H1 (cell line): ENCODE measurements around the gene AGRN. TPM values are rescaled to one million over a fixed set of nuclear protein-coding genes. Genes with fewer than 3 reads are reported as not detected.

Experiments used
- BRCA1 ChIP-seq: IDR thresholded peaks from 2 replicates; pipeline ENCODE4 v1.6.1; 2012; ENCODE audit warnings: low read depth, low read length, improper control_type of control experiment
- CBX8 ChIP-seq: fragments of 300-800, 300-1000 bp; sonication (generic); IDR thresholded peaks from 2 replicates; pipeline ENCODE4 v1.7.1; 2016; ENCODE audit warnings: low read depth, low read length, borderline replicate concordance
- CHD2 ChIP-seq: IDR thresholded peaks from 2 replicates; pipeline ENCODE4 v1.6.1; 2012; ENCODE audit warnings: low read length, improper control_type of control experiment
- CTBP2 ChIP-seq: IDR thresholded peaks from 2 replicates; pipeline ENCODE4 v1.7.0; 2011; ENCODE audit warnings: borderline replicate concordance, mild to moderate bottlenecking, moderate library complexity, mixed read lengths, low read length; ENCODE audit not compliant: insufficient read depth, insufficient read length
- FOSL1 ChIP-seq: IDR thresholded peaks from 2 replicates; pipeline ENCODE4 v1.6.1; 2011; ENCODE audit warnings: mild to moderate bottlenecking, low read depth, low read length, moderate library complexity; ENCODE audit not compliant: insufficient read depth
- JUN ChIP-seq: IDR thresholded peaks from 2 replicates; pipeline ENCODE4 v1.6.1; 2011; ENCODE audit warnings: low read depth, mild to moderate bottlenecking, improper control_type of control experiment, low read length
- KDM1A ChIP-seq: fragments of 200-600, 300-600 bp; sonication (generic); IDR thresholded peaks from 2 replicates; pipeline ENCODE4 v1.7.1; 2016; ENCODE audit warnings: mild to moderate bottlenecking, low read length, borderline replicate concordance
- PHF8 ChIP-seq: fragments of 200-600 bp; sonication (generic); conservative IDR thresholded peaks from 2 replicates; pipeline ENCODE4 v1.7.1; 2012; ENCODE audit warnings: low read depth, mild to moderate bottlenecking, inconsistent platforms, low read length, moderate library complexity
- POU5F1 ChIP-seq: IDR thresholded peaks from 2 replicates; pipeline ENCODE4 v1.6.1; 2011; ENCODE audit warnings: low read depth, mild to moderate bottlenecking, low read length, moderate library complexity
- RNF2 ChIP-seq: fragments of 200-900, 300-1000 bp; sonication (generic); IDR thresholded peaks from 2 replicates; pipeline ENCODE4 v1.7.1; 2016; ENCODE audit warnings: borderline replicate concordance, low read depth, mild to moderate bottlenecking, antibody characterized with exemption, low read length; ENCODE audit not compliant: poor library complexity, severe bottlenecking; ENCODE audit errors: missing control alignments
- SIN3A ChIP-seq, 2 experiments: IDR thresholded peaks in 1 of 2; conservative IDR thresholded peaks in 1 of 2; 2 replicates each; pipeline ENCODE4 v1.6.1; 2011 to 2012; ENCODE audit warnings: low read length in 2 of 2, improper control_type of control experiment in 1 of 2, low read depth in 1 of 2, mild to moderate bottlenecking in 1 of 2
- SIRT6 ChIP-seq: IDR thresholded peaks from one replicate; pipeline ENCODE4 v1.7.1; 2012; ENCODE audit warnings: low read length, inconsistent platforms
- SIX5 ChIP-seq: IDR thresholded peaks from 2 replicates; pipeline ENCODE4 v1.6.1; 2011; ENCODE audit warnings: mild to moderate bottlenecking, low read depth, low read length
- SP2 ChIP-seq: IDR thresholded peaks from 2 replicates; pipeline ENCODE4 v1.6.1; 2012; ENCODE audit warnings: mild to moderate bottlenecking, low read length, inconsistent platforms
- SP4 ChIP-seq: IDR thresholded peaks from 2 replicates; pipeline ENCODE4 v1.6.1; 2012; ENCODE audit warnings: low read length, inconsistent platforms
- TCF12 ChIP-seq: IDR thresholded peaks from 2 replicates; pipeline ENCODE4 v1.6.1; 2011; ENCODE audit warnings: low read depth, mild to moderate bottlenecking, low read length
- polyA plus RNA-seq, 7 experiments: library from polyadenylated mRNA; depleted of rRNA in 3 of 7; stranded (reverse) in 5 of 7; unstranded in 2 of 7; fragments of >200 nt in 5 of 7; fragments of 200-250 nt in 2 of 7; gene quantifications; 1 replicate in 5 of 7; 2 replicates in 1 of 7; 4 replicates in 1 of 7; pipeline versions ENCODE4 v1.2.1 to v1.2.3, GENCODE V29; 2011 to 2013; ENCODE audit warnings: missing spikeins in 2 of 7, mixed read lengths in 2 of 7
- total RNA-seq: library from RNA; stranded (reverse); fragmentation: NEBNext Ultra II Directional; extraction: Animal tissue kit (Norgen Biotek cat#: 25700); gene quantifications from 2 replicates; pipeline ENCODE4 v1.2.1, GENCODE V29; 2021
- TF ChIP-seq, protein P1 (sequence below): IDR thresholded peaks from 2 replicates; pipeline ENCODE4 v1.6.1; 2012; ENCODE audit warnings: inconsistent platforms
- TF ChIP-seq, protein P2 (sequence below), 3 experiments: IDR thresholded peaks; 1 replicate in 2 of 3; 2 replicates in 1 of 3; pipeline versions ENCODE4 v1.5.1 to v1.6.1; 2011; ENCODE audit warnings: low read length in 3 of 3, mild to moderate bottlenecking in 3 of 3, inconsistent platforms in 2 of 3, low read depth in 1 of 3, moderate library complexity in 1 of 3; ENCODE audit not compliant: insufficient read depth in 1 of 3; ENCODE audit errors: control extremely low read depth in 1 of 3
- TF ChIP-seq, protein P3 (sequence below): IDR thresholded peaks from 2 replicates; pipeline ENCODE4 v1.6.1; 2012; ENCODE audit warnings: low read length, inconsistent platforms

The AGRN gene
- total and polyA plus RNA-seq, 2 of the 8 experiments (the other 6 are each of a cell fraction or from before 2014, with no cell fraction given) = 52.3 to 155 TPM

DNA sequence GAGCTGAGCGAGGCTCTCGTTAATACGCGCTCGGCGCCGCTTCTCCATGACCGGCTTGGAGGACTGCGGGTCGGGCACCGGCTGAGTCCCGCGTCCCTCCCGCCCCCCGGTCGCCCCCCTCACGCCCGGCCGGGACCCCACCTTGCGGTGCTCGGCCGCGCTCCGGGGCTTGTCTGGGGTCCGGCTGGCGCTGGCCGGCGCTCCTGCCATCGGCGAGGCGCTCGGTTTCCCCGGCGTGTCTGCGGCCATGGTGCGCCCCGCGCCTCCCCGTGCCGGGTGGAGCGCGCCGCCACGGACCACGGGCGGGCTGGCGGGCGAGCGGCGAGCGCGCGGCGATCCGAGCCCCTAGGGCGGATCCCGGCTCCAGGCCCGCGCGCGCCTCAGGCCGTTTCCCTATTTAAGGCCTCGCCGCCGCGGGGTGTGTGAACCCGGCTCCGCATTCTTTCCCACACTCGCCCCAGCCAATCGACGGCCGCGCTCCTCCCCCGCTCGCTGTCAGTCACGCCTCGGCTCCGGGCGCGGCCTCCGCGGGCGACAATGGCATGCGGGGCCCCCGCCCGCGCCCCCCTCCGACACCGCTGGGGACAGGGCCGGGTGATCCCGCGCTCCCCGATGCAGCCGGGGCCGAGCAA lies 20.1 kb upstream of the AGRN start, which contains the start of gene HES4 (continued):
- TF ChIP-seq KDM1A (no peak), SIX5 (no peak), CHD2 (no peak), SP2 (no peak), TCF12 (no peak), CTBP2 (no peak), SIN3A (conservative IDR thresholded peaks at IDR 0.05 in 1 of 2, IDR thresholded peaks at IDR 0.05 in 1 of 2; ENCODE audit: low read depth in 1 of 2, low read length in 2 of 2) (no peak), JUN (no peak), SIRT6 (no peak), BRCA1 (no peak), SP4 (no peak), RNF2 (no peak), PHF8 (0 out of 2 replicates have a peak, but pooled peaks have one; percentile 18), POU5F1 (no peak), FOSL1 (no peak), CBX8 (no peak)
- TF ChIP-seq, protein P1, sequence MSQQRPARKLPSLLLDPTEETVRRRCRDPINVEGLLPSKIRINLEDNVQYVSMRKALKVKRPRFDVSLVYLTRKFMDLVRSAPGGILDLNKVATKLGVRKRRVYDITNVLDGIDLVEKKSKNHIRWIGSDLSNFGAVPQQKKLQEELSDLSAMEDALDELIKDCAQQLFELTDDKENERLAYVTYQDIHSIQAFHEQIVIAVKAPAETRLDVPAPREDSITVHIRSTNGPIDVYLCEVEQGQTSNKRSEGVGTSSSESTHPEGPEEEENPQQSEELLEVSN = peak; percentile 60; the same call in 1 of the 2 replicates
- TF ChIP-seq, protein P2, sequence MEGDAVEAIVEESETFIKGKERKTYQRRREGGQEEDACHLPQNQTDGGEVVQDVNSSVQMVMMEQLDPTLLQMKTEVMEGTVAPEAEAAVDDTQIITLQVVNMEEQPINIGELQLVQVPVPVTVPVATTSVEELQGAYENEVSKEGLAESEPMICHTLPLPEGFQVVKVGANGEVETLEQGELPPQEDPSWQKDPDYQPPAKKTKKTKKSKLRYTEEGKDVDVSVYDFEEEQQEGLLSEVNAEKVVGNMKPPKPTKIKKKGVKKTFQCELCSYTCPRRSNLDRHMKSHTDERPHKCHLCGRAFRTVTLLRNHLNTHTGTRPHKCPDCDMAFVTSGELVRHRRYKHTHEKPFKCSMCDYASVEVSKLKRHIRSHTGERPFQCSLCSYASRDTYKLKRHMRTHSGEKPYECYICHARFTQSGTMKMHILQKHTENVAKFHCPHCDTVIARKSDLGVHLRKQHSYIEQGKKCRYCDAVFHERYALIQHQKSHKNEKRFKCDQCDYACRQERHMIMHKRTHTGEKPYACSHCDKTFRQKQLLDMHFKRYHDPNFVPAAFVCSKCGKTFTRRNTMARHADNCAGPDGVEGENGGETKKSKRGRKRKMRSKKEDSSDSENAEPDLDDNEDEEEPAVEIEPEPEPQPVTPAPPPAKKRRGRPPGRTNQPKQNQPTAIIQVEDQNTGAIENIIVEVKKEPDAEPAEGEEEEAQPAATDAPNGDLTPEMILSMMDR (IDR thresholded peaks at IDR 0.05; ENCODE audit: control extremely low read depth in 1 of 3, insufficient read depth in 1 of 3, low read depth in 1 of 3, low read length in 3 of 3) = no peak
- TF ChIP-seq, protein P3, sequence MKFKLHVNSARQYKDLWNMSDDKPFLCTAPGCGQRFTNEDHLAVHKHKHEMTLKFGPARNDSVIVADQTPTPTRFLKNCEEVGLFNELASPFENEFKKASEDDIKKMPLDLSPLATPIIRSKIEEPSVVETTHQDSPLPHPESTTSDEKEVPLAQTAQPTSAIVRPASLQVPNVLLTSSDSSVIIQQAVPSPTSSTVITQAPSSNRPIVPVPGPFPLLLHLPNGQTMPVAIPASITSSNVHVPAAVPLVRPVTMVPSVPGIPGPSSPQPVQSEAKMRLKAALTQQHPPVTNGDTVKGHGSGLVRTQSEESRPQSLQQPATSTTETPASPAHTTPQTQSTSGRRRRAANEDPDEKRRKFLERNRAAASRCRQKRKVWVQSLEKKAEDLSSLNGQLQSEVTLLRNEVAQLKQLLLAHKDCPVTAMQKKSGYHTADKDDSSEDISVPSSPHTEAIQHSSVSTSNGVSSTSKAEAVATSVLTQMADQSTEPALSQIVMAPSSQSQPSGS = no peak
